GM18526 (cell line): ENCODE measurements around the gene PRRT1B.

ENCODE experiments used
- POLR2A ChIP-seq: IDR thresholded peaks from 3 replicates; pipeline ENCODE4 v1.6.1; 2011; ENCODE audit not compliant: insufficient read length; ENCODE audit errors: extremely low read depth

Gene PRRT1B

GRCh38 chr9:131559421-131560000 lies 14.2 kb downstream of the PRRT1B start:
- no peak for TF ChIP-seq POLR2A

GRCh38 chr9:131562032-131562959 lies 17.0 kb downstream of the PRRT1B start:
- TF ChIP-seq POLR2A = no peak

GRCh38 chr9:131565369-131565768 lies 20.0 kb downstream of the PRRT1B start:
- no peak for TF ChIP-seq POLR2A

GRCh38 chr9:131566158-131566557 lies 20.8 kb downstream of the PRRT1B start:
- no peak for TF ChIP-seq POLR2A

- TF ChIP-seq POLR2A = no peak
Measured at GRCh38 chr9:131567910-131568309, 22.6 kb downstream of the PRRT1B start.

- no peak for TF ChIP-seq POLR2A
Measured at GRCh38 chr9:131574730-131575640, 29.7 kb downstream of the PRRT1B start.

GRCh38 chr9:131575946-131576853 lies 30.9 kb downstream of the PRRT1B start:
- TF ChIP-seq POLR2A = no peak

- no peak for TF ChIP-seq POLR2A
Measured at GRCh38 chr9:131577005-131578000, 32.0 kb downstream of the PRRT1B start.

- no peak for TF ChIP-seq POLR2A
Measured at GRCh38 chr9:131578021-131578420, 32.7 kb downstream of the PRRT1B start.

- no peak for TF ChIP-seq POLR2A
Measured at GRCh38 chr9:131578731-131579504, 33.6 kb downstream of the PRRT1B start.

- TF ChIP-seq POLR2A = no peak
Measured at GRCh38 chr9:131579789-131580211, 34.5 kb downstream of the PRRT1B start.

- no peak for TF ChIP-seq POLR2A
Measured at GRCh38 chr9:131580358-131580757, 35.0 kb downstream of the PRRT1B start.
